NCI-H82 treated with DMSO at 0.1 percent for 48 hours (cell line): Measurements from ENCODE around the gene ZBTB44.
"Not testable (repeated sequence)": the region's sequence is repeated elsewhere in the genome, so short reads cannot be mapped to it uniquely, and the experiment has no call there.

Experiments
- DNase-seq: peaks from one replicate; lab custom pipeline; 2025; ENCODE audit not compliant: unreplicated experiment; lab: John Stamatoyannopoulos, UW

ZBTB44 gene

GRCh38 chr11:130249929-130250328, 64.8 kb downstream of the ZBTB44 start:
- not testable (repeated sequence) for DNase-seq

- DNase-seq: no peak
Measured at GRCh38 chr11:130249371-130249770, 65.3 kb downstream of the ZBTB44 start.

- DNase-seq: no peak
Measured at GRCh38 chr11:130247319-130247718, 67.4 kb downstream of the ZBTB44 start.

- no peak for DNase-seq
Measured at GRCh38 chr11:130246738-130247137, 68.0 kb downstream of the ZBTB44 start.

- DNase-seq: no peak
Measured at GRCh38 chr11:130246270-130246669, 68.4 kb downstream of the ZBTB44 start.

GRCh38 chr11:130245375-130245774, 69.3 kb downstream of the ZBTB44 start:
- DNase-seq: not testable (repeated sequence)

GRCh38 chr11:130244848-130245247, 69.9 kb downstream of the ZBTB44 start:
- DNase-seq: no peak

GRCh38 chr11:130243816-130244215, 70.9 kb downstream of the ZBTB44 start:
- DNase-seq: no peak

GRCh38 chr11:130241713-130242112, 73.0 kb downstream of the ZBTB44 start:
- no peak for DNase-seq

GRCh38 chr11:130237282-130238006, 77.3 kb downstream of the ZBTB44 start:
- DNase-seq: no peak

GRCh38 chr11:130234315-130234714, 80.4 kb downstream of the ZBTB44 start:
- DNase-seq: no peak

- DNase-seq: not testable (repeated sequence)
Measured at GRCh38 chr11:130233888-130234287, 80.8 kb downstream of the ZBTB44 start.

GRCh38 chr11:130233486-130233885, 81.2 kb downstream of the ZBTB44 start:
- not testable (repeated sequence) for DNase-seq

GRCh38 chr11:130227373-130227772, 87.3 kb downstream of the ZBTB44 start:
- DNase-seq: no peak

GRCh38 chr11:130223291-130223971, 91.3 kb downstream of the ZBTB44 start:
- DNase-seq: no peak

- DNase-seq: no peak
Measured at GRCh38 chr11:130220311-130221035, 94.2 kb downstream of the ZBTB44 start.

- DNase-seq: no peak
Measured at GRCh38 chr11:130219148-130219547, 95.6 kb downstream of the ZBTB44 start.

- DNase-seq: no peak
Measured at GRCh38 chr11:130218501-130219070, 96.1 kb downstream of the ZBTB44 start.

- no peak for DNase-seq
Measured at GRCh38 chr11:130217133-130218031, 97.3 kb downstream of the ZBTB44 start.

GRCh38 chr11:130216591-130217132, 98.1 kb downstream of the ZBTB44 start:
- DNase-seq: no peak
